Mucosa of descending colon (tissue), 3 donors: Measurements from ENCODE around the gene METTL15. TPM values are rescaled to one million over a fixed set of nuclear protein-coding genes. Genes with fewer than 3 reads are reported as not detected.
"Not testable (repeated sequence)": the region's sequence is repeated elsewhere in the genome, so short reads cannot be mapped to it uniquely, and the experiment has no call there.

ENCODE experiments used
- ATAC-seq: fragments of 200-7000 bp; cut with Tn5 transposase; one replicate; pipeline ENCODE4 v1.9.1; 2020; ENCODE audit warnings: mild to moderate bottlenecking, moderate library complexity
- DNase-seq, 3 donors: peaks; one replicate each; pipeline ENCODE4 v3.0.0-alpha.2; 2020
- H3K36me3 ChIP-seq: fragments of 200-600 bp; one replicate; pipeline ENCODE4 v1.8.0; 2021; ENCODE audit warnings: low read depth, mild to moderate bottlenecking
- H3K4me1 ChIP-seq: fragments of 200-600 bp; one replicate; pipeline ENCODE4 v1.8.0; 2021; ENCODE audit warnings: low read depth, mild to moderate bottlenecking
- H3K4me3 ChIP-seq: fragments of 200-600 bp; one replicate; pipeline ENCODE4 v1.8.0; 2021; ENCODE audit warnings: mild to moderate bottlenecking
- H3K9me3 ChIP-seq: fragments of 200-600 bp; one replicate; pipeline ENCODE4 v1.8.0; 2021; ENCODE audit warnings: mild to moderate bottlenecking
- CTCF ChIP-seq: fragments of 200-600 bp; IDR thresholded peaks from one replicate; pipeline ENCODE4 v1.8.0; 2022; ENCODE audit warnings: antibody characterized with exemption, mild to moderate bottlenecking
- intact Hi-C, 2 donors: fragments of 100-400 bp; cut with DNase I in 1 of 2; cut with micrococcal nuclease in 1 of 2; formaldehyde crosslinking; loops; one replicate each; pipeline versions ENCODE4 v1.11.0 to v1.11.1; 2022; cut with DNase I, micrococcal nuclease
- total RNA-seq, 3 donors: library from RNA; stranded (reverse); fragmentation: NEBNext Ultra II Directional in 2 of 3; extraction: Animal tissue kit (Norgen Biotek cat#: 25700) in 2 of 3; gene quantifications; one replicate each; pipeline versions ENCODE4 v1.2.1 to v1.2.4, GENCODE V29; 2021 to 2023
- donor health status: DM: no; HTN: no; CAD: no; lungs with moderate emphysema.
- donor health status: DM: no; HTN: no; CAD: no.
- donor health status: DM: no; HTN: yes; CAD: no.

METTL15 gene
- total RNA-seq, 3 donors from 2014 or later: 16.4 to 23.2 (median 17.1) TPM

GRCh38 chr11:28170759-28171158 is 62.6 kb downstream of the METTL15 start:
- Histone ChIP-seq H3K9me3 (no peaks in the 10 kb centered on the region), H3K4me3 (no peak overlapping the region), H3K4me1 (no peaks in the 10 kb centered on the region), H3K36me3 (no peaks in the 10 kb centered on the region)
- intact Hi-C loops: no loop called here
- no peak for TF ChIP-seq CTCF
- DNase-seq (no peak), ATAC-seq (no peak)

GRCh38 chr11:28176351-28176750 is 68.2 kb downstream of the METTL15 start:
- no peaks in the 10 kb centered on the region for H3K36me3 ChIP-seq
- H3K4me1 ChIP-seq: no peaks in the 10 kb centered on the region
- TF ChIP-seq CTCF: no peak
- no peak overlapping the region for H3K4me3 ChIP-seq
- no peaks in the 10 kb centered on the region for H3K9me3 ChIP-seq
- DNase-seq: no peak
- ATAC-seq: no peak
- intact Hi-C loops: no loop called here

GRCh38 chr11:28195449-28195848 is 87.3 kb downstream of the METTL15 start:
- no peaks in the 10 kb centered on the region for H3K36me3 ChIP-seq
- no peaks in the 10 kb centered on the region for H3K4me1 ChIP-seq
- intact Hi-C loops: no loop called here
- no peak for TF ChIP-seq CTCF
- H3K4me3 ChIP-seq: no peak overlapping the region
- H3K9me3 ChIP-seq: no peaks in the 10 kb centered on the region
- DNase-seq (no peak), ATAC-seq (no peak)

- H3K36me3 ChIP-seq: no peaks in the 10 kb centered on the region
- no peaks in the 10 kb centered on the region for H3K9me3 ChIP-seq
- intact Hi-C loops: no loop called here
- TF ChIP-seq CTCF: no peak
- ATAC-seq (no peak), DNase-seq (no peak)
- H3K4me1 ChIP-seq: no peaks in the 10 kb centered on the region
- H3K4me3 ChIP-seq: no peak overlapping the region
Measured at GRCh38 chr11:28209906-28210305, 101.7 kb downstream of the METTL15 start.

GRCh38 chr11:28222063-28222462 is 113.9 kb downstream of the METTL15 start:
- H3K9me3 ChIP-seq, H3K4me1 ChIP-seq, DNase-seq, H3K36me3 ChIP-seq, ATAC-seq, intact Hi-C loops, H3K4me3 ChIP-seq: not testable (repeated sequence)

- ATAC-seq (no peak), DNase-seq (no peak)
- no peaks in the 10 kb centered on the region for H3K4me1 ChIP-seq
- no peaks in the 10 kb centered on the region for H3K36me3 ChIP-seq
- no peak overlapping the region for H3K4me3 ChIP-seq
- no peaks in the 10 kb centered on the region for H3K9me3 ChIP-seq
- TF ChIP-seq CTCF: no peak
- intact Hi-C loops: no loop called here
Measured at GRCh38 chr11:28223577-28223976, 115.4 kb downstream of the METTL15 start.
